ENCODE data around the gene PPP2R2B.

GRCh38 chr5:146626936-146627335 lies 251.6 kb downstream of the PPP2R2B start:
- TF ChIP-seq, protein P1, sequence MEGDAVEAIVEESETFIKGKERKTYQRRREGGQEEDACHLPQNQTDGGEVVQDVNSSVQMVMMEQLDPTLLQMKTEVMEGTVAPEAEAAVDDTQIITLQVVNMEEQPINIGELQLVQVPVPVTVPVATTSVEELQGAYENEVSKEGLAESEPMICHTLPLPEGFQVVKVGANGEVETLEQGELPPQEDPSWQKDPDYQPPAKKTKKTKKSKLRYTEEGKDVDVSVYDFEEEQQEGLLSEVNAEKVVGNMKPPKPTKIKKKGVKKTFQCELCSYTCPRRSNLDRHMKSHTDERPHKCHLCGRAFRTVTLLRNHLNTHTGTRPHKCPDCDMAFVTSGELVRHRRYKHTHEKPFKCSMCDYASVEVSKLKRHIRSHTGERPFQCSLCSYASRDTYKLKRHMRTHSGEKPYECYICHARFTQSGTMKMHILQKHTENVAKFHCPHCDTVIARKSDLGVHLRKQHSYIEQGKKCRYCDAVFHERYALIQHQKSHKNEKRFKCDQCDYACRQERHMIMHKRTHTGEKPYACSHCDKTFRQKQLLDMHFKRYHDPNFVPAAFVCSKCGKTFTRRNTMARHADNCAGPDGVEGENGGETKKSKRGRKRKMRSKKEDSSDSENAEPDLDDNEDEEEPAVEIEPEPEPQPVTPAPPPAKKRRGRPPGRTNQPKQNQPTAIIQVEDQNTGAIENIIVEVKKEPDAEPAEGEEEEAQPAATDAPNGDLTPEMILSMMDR (IDR thresholded peaks at IDR 0.05), result no peak
- no peak for TF ChIP-seq POLR2A (IDR thresholded peaks at IDR 0.05)

All from Peyer's patch (tissue), 4 donors.